GM06990 (cell line): Measurements from ENCODE around the gene SLCO6A1.

Experiments
- DNase-seq: peaks from one replicate; pipeline ENCODE4 v3.0.0-alpha.2; 2011; ENCODE audit not compliant: insufficient read length; ENCODE audit errors: extremely low read depth
- H3K27me3 ChIP-seq: replicated peaks from 2 replicates; pipeline ENCODE4 v1.6.0; 2011; ENCODE audit warnings: low read length; ENCODE audit not compliant: control insufficient read depth, insufficient read depth
- H3K36me3 ChIP-seq: 2 replicates; pipeline ENCODE4 v1.5.1; 2011; ENCODE audit warnings: low read length; ENCODE audit not compliant: control insufficient read depth, insufficient read depth
- H3K4me3 ChIP-seq: replicated peaks from 2 replicates; pipeline ENCODE4 v1.5.1; 2011; ENCODE audit warnings: low read depth, mild to moderate bottlenecking, control low read depth, low read length
- TF ChIP-seq, protein P1 (sequence below): IDR thresholded peaks from 2 replicates; pipeline ENCODE4 v1.5.1; 2011; ENCODE audit warnings: low read length, control low read depth, mild to moderate bottlenecking, inconsistent platforms; ENCODE audit not compliant: insufficient read depth, poor library complexity, severe bottlenecking

Gene SLCO6A1

DNA sequence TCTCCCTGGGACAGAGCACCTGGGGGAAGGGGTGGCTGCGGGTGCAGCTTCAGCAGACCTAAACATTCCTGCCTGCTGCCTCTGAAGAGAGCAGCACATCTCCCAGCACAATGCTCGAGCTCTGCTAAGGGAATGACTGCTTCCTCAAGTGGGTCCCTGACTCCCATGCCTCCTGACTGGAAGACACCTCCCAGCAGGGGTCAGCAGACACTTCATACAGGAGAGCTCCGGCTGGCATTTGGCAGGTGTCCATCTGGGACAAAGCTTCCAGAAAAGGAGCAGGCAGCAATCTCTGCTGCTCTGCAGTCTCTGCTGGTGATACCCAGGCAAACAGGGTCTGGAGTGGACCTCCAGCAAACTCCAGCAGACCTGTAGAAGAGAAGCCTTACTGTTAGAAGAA lies 77.2 kb downstream of the SLCO6A1 start:
- TF ChIP-seq, protein P1, sequence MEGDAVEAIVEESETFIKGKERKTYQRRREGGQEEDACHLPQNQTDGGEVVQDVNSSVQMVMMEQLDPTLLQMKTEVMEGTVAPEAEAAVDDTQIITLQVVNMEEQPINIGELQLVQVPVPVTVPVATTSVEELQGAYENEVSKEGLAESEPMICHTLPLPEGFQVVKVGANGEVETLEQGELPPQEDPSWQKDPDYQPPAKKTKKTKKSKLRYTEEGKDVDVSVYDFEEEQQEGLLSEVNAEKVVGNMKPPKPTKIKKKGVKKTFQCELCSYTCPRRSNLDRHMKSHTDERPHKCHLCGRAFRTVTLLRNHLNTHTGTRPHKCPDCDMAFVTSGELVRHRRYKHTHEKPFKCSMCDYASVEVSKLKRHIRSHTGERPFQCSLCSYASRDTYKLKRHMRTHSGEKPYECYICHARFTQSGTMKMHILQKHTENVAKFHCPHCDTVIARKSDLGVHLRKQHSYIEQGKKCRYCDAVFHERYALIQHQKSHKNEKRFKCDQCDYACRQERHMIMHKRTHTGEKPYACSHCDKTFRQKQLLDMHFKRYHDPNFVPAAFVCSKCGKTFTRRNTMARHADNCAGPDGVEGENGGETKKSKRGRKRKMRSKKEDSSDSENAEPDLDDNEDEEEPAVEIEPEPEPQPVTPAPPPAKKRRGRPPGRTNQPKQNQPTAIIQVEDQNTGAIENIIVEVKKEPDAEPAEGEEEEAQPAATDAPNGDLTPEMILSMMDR, result no peak
- no peak for DNase-seq

DNA sequence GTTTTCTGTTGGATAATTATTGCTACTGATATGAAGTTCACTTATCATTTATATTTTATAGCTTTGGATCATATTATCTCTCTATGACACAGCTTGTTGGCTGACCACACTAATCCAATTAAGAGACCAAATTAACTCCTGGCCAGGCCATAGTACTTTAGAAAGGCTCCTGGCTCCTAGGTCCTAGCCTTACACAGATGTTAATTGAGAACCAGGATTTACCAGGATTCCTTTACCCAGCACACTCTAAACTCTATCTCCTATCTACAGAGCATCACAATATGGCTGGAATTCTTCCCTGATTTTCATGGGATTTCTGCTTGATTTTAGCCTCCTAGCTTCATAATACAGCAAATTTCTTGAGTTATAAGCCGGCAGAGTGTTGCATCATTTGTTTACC lies 80.3 kb downstream of the SLCO6A1 start:
- Histone ChIP-seq H3K4me3 (no peak overlapping the region), H3K36me3 (no peaks in the 10 kb centered on the region), H3K27me3 (no peaks in the 10 kb centered on the region)
- DNase-seq, result no peak
- TF ChIP-seq, protein P1, result no peak

More for the DNA sequence above, 77.2 kb downstream of the SLCO6A1 start:
- Histone ChIP-seq H3K4me3 (no peak overlapping the region), H3K27me3 (no peaks in the 10 kb centered on the region), H3K36me3 (no peaks in the 10 kb centered on the region)

DNA sequence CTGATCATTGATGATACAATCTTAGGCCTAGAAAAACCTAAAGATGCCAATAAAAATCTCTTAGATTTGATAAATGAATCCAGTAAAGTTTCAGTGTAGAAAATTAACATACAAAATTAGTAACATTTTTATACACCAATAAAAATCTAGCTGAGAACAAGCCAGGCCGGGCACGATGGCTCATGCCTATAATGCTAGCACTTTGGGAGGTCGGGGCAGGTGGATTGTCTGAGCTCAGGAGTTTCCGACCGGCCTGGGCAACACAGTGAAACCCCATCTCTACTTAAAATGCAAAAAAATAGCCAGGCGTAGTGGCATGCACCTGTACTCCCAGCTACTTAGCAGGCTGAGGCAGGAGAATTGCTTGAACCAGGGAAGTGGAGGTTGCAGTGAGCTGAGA lies 84.4 kb downstream of the SLCO6A1 start:
- DNase-seq, result no peak
- no peaks in the 10 kb centered on the region for H3K36me3 ChIP-seq
- H3K27me3 ChIP-seq, result no peaks in the 10 kb centered on the region
- TF ChIP-seq, protein P1, result no peak
- H3K4me3 ChIP-seq, result no peak overlapping the region

DNA sequence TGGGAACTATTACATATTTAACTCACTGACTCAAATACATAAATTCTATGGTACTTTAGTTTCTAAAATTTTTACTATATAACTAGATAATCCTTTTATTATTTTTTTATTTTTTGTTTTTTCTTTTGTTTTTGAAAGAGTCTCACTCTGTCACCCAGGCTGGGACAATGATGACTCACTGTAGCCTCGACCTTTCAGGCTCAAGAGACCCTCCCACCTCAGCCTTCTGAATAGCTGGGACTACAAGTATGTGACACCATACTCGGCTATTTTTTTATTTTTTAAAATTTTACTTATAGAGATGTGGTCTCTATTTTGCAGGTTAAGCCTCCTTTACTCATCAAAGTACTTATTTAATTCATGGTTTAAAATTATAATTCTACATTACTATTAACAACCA lies 110.6 kb downstream of the SLCO6A1 start:
- no peaks in the 10 kb centered on the region for H3K27me3 ChIP-seq
- H3K36me3 ChIP-seq, result no peaks in the 10 kb centered on the region
- TF ChIP-seq, protein P1, result no peak
- no peak for DNase-seq
- no peak overlapping the region for H3K4me3 ChIP-seq

DNA sequence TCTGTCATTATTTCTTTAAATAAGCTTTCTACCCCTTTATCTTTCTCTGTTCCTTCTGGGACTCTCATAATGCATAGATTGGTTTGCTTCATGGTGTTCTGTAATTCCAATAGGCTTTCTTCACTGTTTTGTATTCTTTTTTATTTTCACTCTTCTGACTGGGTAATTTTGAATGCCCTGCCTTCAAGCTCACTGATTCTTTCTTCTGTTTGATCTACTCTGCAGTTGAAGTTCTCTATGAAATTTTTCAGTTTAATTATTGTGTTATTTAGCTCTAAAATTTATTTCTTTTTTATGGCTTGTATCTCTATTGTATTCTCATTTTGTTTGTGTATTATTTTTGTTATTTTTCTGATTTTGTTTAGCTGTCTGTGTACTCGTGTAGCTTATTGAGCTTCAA lies 113.4 kb downstream of the SLCO6A1 start:
- Histone ChIP-seq H3K27me3 (no peaks in the 10 kb centered on the region), H3K4me3 (no peak overlapping the region), H3K36me3 (no peaks in the 10 kb centered on the region)
- TF ChIP-seq, protein P1, result no peak
- no peak for DNase-seq

DNA sequence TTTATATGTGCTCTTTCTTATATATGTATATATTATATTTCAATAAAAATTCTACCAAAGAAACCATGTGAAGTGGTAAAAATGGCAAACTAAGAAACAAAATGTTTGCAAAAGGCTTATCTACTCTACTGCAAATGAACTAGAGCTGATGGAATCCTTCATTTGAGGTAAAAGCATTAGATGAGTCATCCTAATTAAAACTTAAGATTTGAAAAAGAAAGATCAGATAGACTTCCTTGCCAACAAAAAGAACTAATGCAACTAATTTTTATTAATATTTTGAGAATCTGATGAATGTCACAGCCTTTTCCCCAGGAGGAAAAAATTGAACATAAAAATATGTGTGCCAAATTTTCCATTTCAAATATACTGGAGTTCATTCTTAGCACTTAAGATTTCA lies 118.6 kb downstream of the SLCO6A1 start:
- TF ChIP-seq, protein P1, result no peak
- Histone ChIP-seq H3K27me3 (no peaks in the 10 kb centered on the region), H3K36me3 (no peaks in the 10 kb centered on the region), H3K4me3 (no peak overlapping the region)
- DNase-seq, result no peak
